ENCODE measurements around the gene HOXA7.

DNA sequence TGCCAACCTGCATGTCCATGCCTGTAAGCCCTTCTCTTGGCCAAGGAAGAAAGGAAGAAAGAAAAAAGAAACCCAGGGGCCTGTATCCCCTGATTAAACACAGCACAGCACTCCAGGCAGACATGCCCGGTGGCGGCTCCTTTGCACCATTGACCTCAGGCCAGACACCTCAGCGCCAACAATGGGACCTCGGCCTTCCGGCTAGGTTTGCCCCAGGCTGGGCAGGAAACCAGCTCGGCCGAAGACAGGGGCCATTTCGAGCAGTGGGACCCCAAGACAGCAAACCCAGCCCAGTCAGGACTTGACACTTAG, 14.8 kb upstream of the HOXA7 start:
- TF ChIP-seq ZNF600 (tag by site-specific recombination; IDR thresholded peaks at IDR 0.05) (no peak), ZNF621 (tag by site-specific recombination; IDR thresholded peaks at IDR 0.05) (no peak), KLF9 (tag by site-specific recombination; IDR thresholded peaks at IDR 0.05; ENCODE audit: low read depth) (no peak), BCL11B (tag by site-specific recombination; IDR thresholded peaks at IDR 0.05; ENCODE audit: low read depth) (no peak), ZFP37 (tag by site-specific recombination; IDR thresholded peaks at IDR 0.05) (no peak; the same call in 1 of the 2 replicates)
- TF ChIP-seq, protein P1, sequence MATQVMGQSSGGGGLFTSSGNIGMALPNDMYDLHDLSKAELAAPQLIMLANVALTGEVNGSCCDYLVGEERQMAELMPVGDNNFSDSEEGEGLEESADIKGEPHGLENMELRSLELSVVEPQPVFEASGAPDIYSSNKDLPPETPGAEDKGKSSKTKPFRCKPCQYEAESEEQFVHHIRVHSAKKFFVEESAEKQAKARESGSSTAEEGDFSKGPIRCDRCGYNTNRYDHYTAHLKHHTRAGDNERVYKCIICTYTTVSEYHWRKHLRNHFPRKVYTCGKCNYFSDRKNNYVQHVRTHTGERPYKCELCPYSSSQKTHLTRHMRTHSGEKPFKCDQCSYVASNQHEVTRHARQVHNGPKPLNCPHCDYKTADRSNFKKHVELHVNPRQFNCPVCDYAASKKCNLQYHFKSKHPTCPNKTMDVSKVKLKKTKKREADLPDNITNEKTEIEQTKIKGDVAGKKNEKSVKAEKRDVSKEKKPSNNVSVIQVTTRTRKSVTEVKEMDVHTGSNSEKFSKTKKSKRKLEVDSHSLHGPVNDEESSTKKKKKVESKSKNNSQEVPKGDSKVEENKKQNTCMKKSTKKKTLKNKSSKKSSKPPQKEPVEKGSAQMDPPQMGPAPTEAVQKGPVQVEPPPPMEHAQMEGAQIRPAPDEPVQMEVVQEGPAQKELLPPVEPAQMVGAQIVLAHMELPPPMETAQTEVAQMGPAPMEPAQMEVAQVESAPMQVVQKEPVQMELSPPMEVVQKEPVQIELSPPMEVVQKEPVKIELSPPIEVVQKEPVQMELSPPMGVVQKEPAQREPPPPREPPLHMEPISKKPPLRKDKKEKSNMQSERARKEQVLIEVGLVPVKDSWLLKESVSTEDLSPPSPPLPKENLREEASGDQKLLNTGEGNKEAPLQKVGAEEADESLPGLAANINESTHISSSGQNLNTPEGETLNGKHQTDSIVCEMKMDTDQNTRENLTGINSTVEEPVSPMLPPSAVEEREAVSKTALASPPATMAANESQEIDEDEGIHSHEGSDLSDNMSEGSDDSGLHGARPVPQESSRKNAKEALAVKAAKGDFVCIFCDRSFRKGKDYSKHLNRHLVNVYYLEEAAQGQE (tag by site-specific recombination; IDR thresholded peaks at IDR 0.05): no peak
- TF ChIP-seq, protein P2, sequence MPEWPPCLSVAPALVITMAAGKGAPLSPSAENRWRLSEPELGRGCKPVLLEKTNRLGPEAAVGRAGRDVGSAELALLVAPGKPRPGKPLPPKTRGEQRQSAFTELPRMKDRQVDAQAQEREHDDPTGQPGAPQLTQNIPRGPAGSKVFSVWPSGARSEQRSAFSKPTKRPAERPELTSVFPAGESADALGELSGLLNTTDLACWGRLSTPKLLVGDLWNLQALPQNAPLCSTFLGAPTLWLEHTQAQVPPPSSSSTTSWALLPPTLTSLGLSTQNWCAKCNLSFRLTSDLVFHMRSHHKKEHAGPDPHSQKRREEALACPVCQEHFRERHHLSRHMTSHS (tag by site-specific recombination; IDR thresholded peaks at IDR 0.05): no peak
- TF ChIP-seq, protein P3, sequence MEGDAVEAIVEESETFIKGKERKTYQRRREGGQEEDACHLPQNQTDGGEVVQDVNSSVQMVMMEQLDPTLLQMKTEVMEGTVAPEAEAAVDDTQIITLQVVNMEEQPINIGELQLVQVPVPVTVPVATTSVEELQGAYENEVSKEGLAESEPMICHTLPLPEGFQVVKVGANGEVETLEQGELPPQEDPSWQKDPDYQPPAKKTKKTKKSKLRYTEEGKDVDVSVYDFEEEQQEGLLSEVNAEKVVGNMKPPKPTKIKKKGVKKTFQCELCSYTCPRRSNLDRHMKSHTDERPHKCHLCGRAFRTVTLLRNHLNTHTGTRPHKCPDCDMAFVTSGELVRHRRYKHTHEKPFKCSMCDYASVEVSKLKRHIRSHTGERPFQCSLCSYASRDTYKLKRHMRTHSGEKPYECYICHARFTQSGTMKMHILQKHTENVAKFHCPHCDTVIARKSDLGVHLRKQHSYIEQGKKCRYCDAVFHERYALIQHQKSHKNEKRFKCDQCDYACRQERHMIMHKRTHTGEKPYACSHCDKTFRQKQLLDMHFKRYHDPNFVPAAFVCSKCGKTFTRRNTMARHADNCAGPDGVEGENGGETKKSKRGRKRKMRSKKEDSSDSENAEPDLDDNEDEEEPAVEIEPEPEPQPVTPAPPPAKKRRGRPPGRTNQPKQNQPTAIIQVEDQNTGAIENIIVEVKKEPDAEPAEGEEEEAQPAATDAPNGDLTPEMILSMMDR (tag by site-specific recombination; IDR thresholded peaks at IDR 0.05): no peak
